OCI-LY7 (cell line): Measurements from ENCODE around the gene BDH1. TPM values are rescaled to one million over a fixed set of nuclear protein-coding genes. Genes with fewer than 3 reads are reported as not detected.

Experiments
- BruUV-seq: library from RNA; stranded (reverse); fragments of 400-500 nt; replicated peaks from 2 replicates; lab custom pipeline; 2021; lab: Mats Ljungman, UMichigan
- CTCF ChIA-PET: fragments of 300-600 bp; sonication (Branson Sonifier 250); formaldehyde crosslinking; loops from one replicate; lab custom pipeline; 2022; ENCODE audit warnings: antibody characterized with exemption; ENCODE audit not compliant: unreplicated experiment; lab: Charles Lee
- POLR2A ChIA-PET: fragments of 300-600 bp; sonication (Branson Sonifier 250); formaldehyde crosslinking; loops from one replicate; lab custom pipeline; 2022; ENCODE audit warnings: antibody characterized with exemption; lab: Charles Lee
- DNase-seq: peaks from one replicate; pipeline ENCODE4 v3.0.0-alpha.2; 2015; ENCODE audit warnings: low spot score
- H2AFZ ChIP-seq: fragments of 200-600 bp; sonication (generic), shearing (Covaris generic); 2 replicates; pipeline ENCODE4 v1.6.1; 2014; ENCODE audit warnings: mild to moderate bottlenecking, antibody characterized with exemption, low read length, moderate library complexity
- H3K27ac ChIP-seq: fragments of 200-600 bp; sonication (generic); 2 replicates; pipeline ENCODE4 v1.5.1; 2014; ENCODE audit warnings: mixed run types, low read depth, mild to moderate bottlenecking, moderate library complexity, low read length, inconsistent platforms; ENCODE audit not compliant: poor library complexity, severe bottlenecking
- H3K36me3 ChIP-seq: fragments of 200-600 bp; sonication (generic); 2 replicates; pipeline ENCODE4 v1.6.1; 2014; ENCODE audit warnings: mild to moderate bottlenecking, antibody characterized with exemption, low read length, moderate library complexity, mixed read lengths; ENCODE audit not compliant: insufficient read depth
- H3K4me1 ChIP-seq: fragments of 200-600 bp; sonication (generic); 2 replicates; pipeline ENCODE4 v1.5.1; 2014; ENCODE audit warnings: mild to moderate bottlenecking, low read length; ENCODE audit not compliant: insufficient read depth, poor library complexity, severe bottlenecking
- H3K4me2 ChIP-seq: fragments of 200-600 bp; sonication (generic); 2 replicates; pipeline ENCODE4 v1.6.1; 2014; ENCODE audit warnings: mild to moderate bottlenecking, low read length
- H3K4me3 ChIP-seq: fragments of 200-600 bp; sonication (generic); 2 replicates; pipeline ENCODE4 v1.5.1; 2014; ENCODE audit warnings: mild to moderate bottlenecking, low read depth, low read length; ENCODE audit not compliant: poor library complexity, severe bottlenecking
- H3K79me2 ChIP-seq: fragments of 200-600 bp; sonication (generic); 2 replicates; pipeline ENCODE4 v1.6.1; 2016; ENCODE audit warnings: low read depth, mild to moderate bottlenecking, low read length, moderate library complexity, mixed read lengths; ENCODE audit not compliant: insufficient read depth
- H3K9me2 ChIP-seq: fragments of 200-600 bp; sonication (generic); 2 replicates; pipeline ENCODE4 v1.6.1; 2016; ENCODE audit warnings: mild to moderate bottlenecking, low read length, mixed read lengths; ENCODE audit not compliant: insufficient read depth
- H3K9me3 ChIP-seq: fragments of 200-600 bp; sonication (generic); 2 replicates; pipeline ENCODE4 v1.6.1; 2014; ENCODE audit warnings: mild to moderate bottlenecking, mixed run types, low read length, mixed read lengths
- H4K20me1 ChIP-seq: fragments of 200-600 bp; sonication (generic); 2 replicates; pipeline ENCODE4 v1.6.1; 2014; ENCODE audit warnings: mild to moderate bottlenecking, antibody characterized with exemption, low read length, moderate library complexity, mixed read lengths; ENCODE audit not compliant: insufficient read depth
- CTCF ChIP-seq: fragments of 200-600 bp; sonication (generic); conservative IDR thresholded peaks from 2 replicates; pipeline ENCODE4 v1.5.1; 2014; ENCODE audit warnings: mild to moderate bottlenecking, antibody characterized with exemption, low read length, moderate library complexity, mixed read lengths
- EZH2phosphoT487 ChIP-seq: fragments of 200-600 bp; sonication (generic); IDR thresholded peaks from 2 replicates; pipeline ENCODE4 v1.6.1; 2018; ENCODE audit warnings: low read depth, borderline replicate concordance, mild to moderate bottlenecking, mixed run types, antibody characterized with exemption, low read length, moderate library complexity, mixed read lengths
- intact Hi-C: fragments of 100-400 bp; cut with micrococcal nuclease; formaldehyde crosslinking; loops from one replicate; pipeline ENCODE4 v1.10.0; 2022; ENCODE audit not compliant: unreplicated experiment
- total RNA-seq, 2 experiments: library from RNA; depleted of rRNA in 1 of 2; stranded (reverse); fragments of >200 nt in 1 of 2; shearing (Covaris generic) in 1 of 2; gene quantifications; 2 replicates each; pipeline ENCODE4 v1.2.3, GENCODE V29; 2014 to 2022

BDH1 gene
- total RNA-seq, 2 experiments from 2014 or later, result 14.1 to 14.5 TPM

GRCh38 chr3:197586181-197586580 lies 30.4 kb upstream of the BDH1 start:
- H2AFZ ChIP-seq, result no peak overlapping the region
- no peak overlapping the region for H3K4me3 ChIP-seq
- ChIA-PET CTCF (no interaction called here), POLR2A (interaction anchor here (0.5 to 0.7 kb wide), 2 partner anchors 87 to 104 kb away, joined by 4 to 10 read pairs; no protein-coding TSS in a partner anchor)
- H3K27ac ChIP-seq, result no peak overlapping the region
- no TSS peak for BruUV-seq
- DNase-seq, result no peak
- H4K20me1 ChIP-seq, result no peaks in the 10 kb centered on the region
- no peaks in the 10 kb centered on the region for H3K9me2 ChIP-seq
- no peak overlapping the region for H3K4me2 ChIP-seq
- H3K36me3 ChIP-seq, result no peaks in the 10 kb centered on the region
- TF ChIP-seq EZH2phosphoT487 (no peak), CTCF (no peak)
- H3K79me2 ChIP-seq, result no peaks in the 10 kb centered on the region
- intact Hi-C loops, result no loop called here
- H3K4me1 ChIP-seq, result no peaks in the 10 kb centered on the region
- H3K9me3 ChIP-seq, result no peaks in the 10 kb centered on the region

GRCh38 chr3:197584733-197585132 lies 29.0 kb upstream of the BDH1 start:
- Histone ChIP-seq H3K4me3 (no peak overlapping the region), H3K27ac (no peak overlapping the region), H3K36me3 (no peaks in the 10 kb centered on the region), H3K9me3 (no peaks in the 10 kb centered on the region), H4K20me1 (no peaks in the 10 kb centered on the region), H3K79me2 (no peaks in the 10 kb centered on the region), H3K4me2 (no peak overlapping the region), H2AFZ (no peak overlapping the region), H3K4me1 (no peaks in the 10 kb centered on the region), H3K9me2 (no peaks in the 10 kb centered on the region)
- no TSS peak for BruUV-seq
- intact Hi-C loops, result no loop called here
- TF ChIP-seq CTCF (no peak), EZH2phosphoT487 (no peak)
- CTCF ChIA-PET, result no interaction called here
- POLR2A ChIA-PET, result no interaction called here
- DNase-seq, result no peak

GRCh38 chr3:197583371-197583770 lies 27.6 kb upstream of the BDH1 start:
- no TSS peak for BruUV-seq
- H3K4me3 ChIP-seq, result no peak overlapping the region
- no peaks in the 10 kb centered on the region for H3K9me3 ChIP-seq
- no peak overlapping the region for H3K4me2 ChIP-seq
- H4K20me1 ChIP-seq, result no peaks in the 10 kb centered on the region
- ChIA-PET CTCF (no interaction called here), POLR2A (interaction anchor here (0.5 to 0.6 kb wide), 2 partner anchors 351 kb away, joined by 4 to 5 read pairs; no protein-coding TSS in a partner anchor)
- no peak overlapping the region for H2AFZ ChIP-seq
- no peaks in the 10 kb centered on the region for H3K9me2 ChIP-seq
- TF ChIP-seq CTCF, result no peak
- TF ChIP-seq EZH2phosphoT487, result no peak
- H3K27ac ChIP-seq, result no peak overlapping the region
- intact Hi-C loops, result no loop called here
- no peaks in the 10 kb centered on the region for H3K4me1 ChIP-seq
- no peak for DNase-seq
- H3K36me3 ChIP-seq, result no peaks in the 10 kb centered on the region
- no peaks in the 10 kb centered on the region for H3K79me2 ChIP-seq
